NOMO-1 treated with dmso at 0.1 percent for 144 hours (cell line): ENCODE results near the gene SCGB1A1.

ENCODE experiments used
- DNase-seq: peaks from one replicate; lab custom pipeline; 2025; ENCODE audit not compliant: unreplicated experiment; lab: John Stamatoyannopoulos, UW

The SCGB1A1 gene

DNA sequence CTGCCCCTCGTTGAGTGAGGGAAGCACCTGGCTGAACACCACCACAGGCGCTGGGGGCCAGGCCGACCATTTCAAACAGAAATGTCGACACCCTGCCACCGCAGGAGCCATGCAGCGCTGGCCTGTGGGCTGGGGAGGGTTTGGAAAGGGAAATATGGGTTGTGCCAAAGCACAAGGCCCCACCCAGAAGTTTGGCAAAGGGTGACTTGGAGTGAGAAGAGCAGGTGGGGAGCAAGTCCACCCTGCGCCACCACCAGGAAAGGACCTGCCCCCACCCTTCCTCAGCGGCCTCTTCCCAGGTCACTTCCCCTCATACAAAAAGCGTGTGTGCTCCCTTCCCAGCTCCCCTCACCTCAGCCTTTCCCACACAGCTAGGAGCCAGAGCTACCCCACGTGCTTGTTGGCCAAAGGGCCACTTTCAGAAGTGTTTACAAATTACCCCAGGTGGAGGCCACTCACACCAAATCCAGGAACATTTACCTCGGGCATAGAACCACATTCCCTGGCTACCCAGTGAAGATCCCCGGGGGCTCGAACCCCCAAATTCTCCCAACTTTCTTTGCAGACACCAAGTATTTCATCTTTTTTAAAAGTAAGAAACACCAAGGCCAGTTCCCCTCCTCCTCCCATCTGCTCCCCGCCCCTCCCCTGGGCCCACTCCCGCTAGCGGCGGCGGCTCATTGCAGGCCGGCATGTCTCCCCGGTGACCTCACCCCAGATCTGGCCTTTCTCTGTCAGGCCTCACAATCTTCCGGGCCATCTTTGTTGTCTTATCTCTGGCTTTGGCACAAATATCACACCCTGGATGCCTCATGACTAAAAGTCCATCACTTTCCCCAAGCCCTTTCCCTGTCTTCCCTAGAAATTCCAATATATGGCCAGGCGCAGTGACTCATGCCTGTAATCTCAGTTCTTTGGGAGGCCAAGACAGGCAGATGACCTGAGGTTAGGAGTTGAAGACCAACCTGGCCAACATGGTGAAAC, 20.5 kb upstream of the SCGB1A1 start:
- DNase-seq, result peak; percentile 47

DNA sequence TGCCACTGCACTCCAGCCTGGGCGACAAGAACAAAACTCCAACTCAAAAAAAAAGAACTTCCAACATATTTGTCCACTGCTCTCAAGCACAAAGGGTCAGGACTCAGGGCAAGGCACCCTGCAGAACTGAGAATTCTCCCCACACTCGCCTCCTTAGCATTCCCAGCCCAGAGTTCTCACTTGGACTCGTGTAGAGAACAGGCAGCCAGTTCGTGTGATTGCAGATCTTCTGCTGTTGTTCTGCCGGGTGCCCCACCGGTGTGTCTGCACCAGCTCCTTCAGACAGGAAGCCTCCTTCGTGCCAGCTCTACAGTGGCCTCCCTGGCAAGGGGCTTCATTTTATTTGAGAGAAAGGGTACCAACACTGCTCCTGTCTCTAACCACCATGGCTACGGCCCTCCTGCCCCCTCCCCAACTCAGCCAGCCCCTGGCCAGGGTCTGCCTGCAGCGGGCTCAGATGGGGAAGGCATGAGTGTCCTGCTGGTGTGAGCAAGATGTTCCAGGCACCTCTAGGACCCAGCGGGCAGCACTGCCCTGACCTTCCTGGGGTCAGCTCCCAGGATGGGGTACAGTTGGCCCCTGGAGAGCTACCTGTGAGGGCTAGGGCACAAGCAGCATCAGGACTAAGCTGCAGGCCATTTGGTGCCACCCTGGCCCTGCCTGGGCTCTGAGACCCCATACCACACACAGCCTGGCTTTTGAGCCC, 19.5 kb upstream of the SCGB1A1 start:
- DNase-seq, result no peak

DNA sequence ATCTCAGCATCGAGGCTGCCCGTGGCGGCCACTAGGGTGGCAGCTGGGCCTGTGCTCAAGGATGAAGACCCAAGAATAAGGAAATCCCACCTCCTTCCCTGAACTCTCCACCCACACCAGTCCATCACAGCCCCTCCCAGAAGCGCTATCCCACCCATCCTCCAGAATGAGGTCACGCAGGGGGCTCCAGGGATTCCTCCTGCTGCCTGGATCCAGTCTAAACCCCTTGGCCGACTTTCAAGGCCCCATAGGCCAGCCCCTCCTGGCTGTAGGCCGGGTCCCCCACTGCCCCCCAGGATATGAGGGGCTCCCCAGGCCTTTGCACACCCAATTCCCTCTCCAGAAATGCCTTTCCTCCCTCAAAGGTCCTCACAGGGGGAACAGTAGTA, 19.0 kb upstream of the SCGB1A1 start:
- DNase-seq, result no peak

DNA sequence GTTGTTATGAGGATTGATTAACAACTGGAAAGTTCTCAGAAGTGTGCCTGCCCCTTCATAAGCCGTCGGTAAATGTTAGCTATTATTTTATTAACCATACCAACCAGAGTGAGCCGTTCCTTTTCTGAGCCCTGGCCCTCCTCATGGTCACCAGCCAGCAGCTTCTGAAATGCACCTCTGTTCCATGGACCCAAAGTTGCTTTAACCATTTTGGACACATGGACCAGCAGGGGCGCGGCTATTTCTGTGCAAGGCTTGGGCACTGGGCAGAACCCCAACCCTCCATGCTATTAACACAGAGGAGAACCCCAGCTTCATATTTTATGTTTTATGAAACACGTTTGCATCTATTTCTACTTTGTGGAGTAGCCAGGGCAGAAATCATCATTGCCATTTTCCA, 18.6 kb upstream of the SCGB1A1 start:
- DNase-seq, result no peak

DNA sequence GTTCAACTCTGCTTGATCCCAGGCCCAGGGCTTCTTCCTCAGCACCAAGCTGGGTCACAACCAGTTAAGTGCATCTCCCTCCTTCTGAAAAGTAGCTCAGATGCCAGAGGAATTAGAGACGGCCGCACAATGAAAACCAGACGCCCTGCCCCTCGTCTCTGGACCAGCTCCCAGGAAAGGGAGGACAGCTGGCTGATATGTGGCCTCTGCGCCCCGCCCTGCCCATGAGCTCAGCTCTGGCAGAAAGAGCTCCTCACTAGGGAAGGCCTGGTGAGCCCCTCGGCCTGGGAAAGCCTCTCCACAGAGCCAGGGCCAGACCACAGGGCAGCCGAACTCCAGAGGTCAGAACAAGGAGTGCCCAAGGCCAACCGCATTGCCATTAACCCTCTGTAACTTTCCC, 18.1 kb upstream of the SCGB1A1 start:
- DNase-seq, result no peak

DNA sequence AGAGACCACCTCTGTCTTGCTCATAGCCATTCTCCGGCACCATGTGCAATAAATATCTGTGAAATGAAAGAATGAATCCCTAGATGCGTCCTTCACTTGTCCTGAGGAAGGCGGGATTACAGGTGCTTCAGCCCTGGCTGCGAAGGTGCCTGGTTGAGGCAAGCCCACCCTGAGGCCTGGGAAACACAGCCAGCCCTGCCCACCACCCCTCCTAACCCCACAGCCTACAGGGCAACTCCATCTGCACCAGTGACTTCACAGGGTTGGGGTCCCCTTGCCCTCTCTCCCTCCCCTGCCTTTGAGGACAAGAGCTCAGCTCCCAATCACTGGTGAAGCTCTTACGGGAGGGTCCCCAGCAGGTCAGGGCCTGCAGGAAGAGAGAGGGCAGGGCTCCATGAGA, 17.5 kb upstream of the SCGB1A1 start:
- no peak for DNase-seq

DNA sequence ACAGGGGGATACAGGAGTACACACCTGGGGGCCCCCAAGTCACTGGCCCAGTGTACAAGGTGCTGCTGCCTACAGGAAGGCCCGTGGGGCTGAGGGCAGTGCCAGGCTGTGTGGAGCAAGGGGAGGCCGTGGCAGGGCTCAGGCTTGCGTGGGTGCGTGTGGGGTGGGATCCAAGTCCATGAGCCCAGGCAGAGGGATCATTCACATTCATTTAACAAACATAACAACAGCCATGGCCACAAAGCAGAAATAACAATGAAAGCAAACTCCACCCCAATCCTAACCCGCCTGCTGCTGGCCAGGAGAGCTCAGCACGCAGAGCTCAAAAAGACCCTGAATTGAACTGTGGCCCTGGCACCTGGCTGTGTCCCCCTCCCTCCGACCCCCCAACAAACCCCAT, 17.0 kb upstream of the SCGB1A1 start:
- no peak for DNase-seq

DNA sequence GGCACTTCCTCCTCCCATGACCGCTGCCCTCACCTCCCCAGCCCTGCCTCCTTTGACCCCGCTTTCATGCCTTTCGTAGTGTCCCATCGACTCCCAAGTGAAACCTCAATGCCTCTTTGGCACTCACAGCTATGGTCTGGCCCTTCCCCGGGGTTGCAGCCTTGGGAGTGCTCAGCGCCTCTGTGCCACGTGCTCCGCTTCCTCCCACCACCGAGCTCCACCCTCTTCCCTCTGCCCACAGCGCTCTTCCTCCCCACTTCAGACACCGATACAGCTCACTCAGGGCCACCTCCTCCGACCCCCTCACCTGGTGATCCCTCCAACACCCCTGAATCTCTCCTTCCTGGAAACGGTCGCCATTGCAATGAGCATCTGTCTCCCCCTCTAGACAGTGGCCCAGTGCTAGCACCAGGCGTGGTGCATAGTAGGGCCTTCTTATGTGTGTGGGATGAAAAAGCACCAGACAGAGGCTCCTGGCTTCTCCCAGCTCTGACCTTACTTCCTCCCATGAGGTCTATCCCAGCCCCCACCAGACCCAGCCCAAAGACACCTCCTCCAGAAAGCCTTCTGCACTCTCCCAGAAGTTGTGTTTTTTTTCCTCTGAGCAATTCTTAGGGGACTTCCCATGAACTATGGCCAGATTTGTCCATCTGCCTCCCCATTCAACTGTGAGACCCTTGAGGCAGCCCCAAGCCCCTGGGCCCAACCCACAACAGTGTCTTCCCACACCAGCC, 16.4 kb upstream of the SCGB1A1 start:
- peak; percentile 62 for DNase-seq

DNA sequence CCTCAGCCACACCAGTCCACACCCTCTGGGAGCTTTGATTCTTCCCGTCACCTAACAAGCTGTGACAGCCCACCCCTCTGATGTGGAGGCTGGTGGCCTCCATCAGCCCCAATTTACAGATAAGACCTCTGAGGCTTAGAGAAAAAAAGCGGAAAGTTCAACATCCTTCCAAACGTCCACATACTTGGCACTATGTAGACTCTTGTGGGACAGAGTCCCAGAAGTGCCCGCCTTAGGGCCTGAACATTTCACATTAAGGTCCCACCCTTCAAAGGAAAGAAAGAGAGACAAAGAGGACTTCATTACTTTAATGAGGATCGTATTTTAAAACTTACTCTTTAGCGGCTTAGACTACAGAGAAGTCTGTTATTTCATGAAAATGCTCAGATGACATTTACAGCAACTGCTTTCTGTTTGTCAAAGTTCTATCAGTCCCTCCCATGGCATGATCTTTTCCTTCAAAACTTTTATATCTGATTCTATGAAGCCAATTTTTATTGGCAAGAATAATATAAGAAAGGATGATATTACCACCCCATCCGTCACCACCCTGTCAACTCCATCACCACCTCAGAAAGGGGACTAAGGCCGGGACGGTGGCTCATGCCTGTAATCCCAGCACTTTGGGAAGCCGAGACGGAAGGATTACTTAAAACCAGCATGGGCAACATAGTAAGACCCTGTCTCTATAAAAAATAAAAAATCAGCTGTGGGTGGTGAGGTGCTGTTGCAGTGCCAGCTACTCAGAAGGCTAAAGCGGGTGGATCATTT, 15.7 kb upstream of the SCGB1A1 start:
- DNase-seq, result no peak

DNA sequence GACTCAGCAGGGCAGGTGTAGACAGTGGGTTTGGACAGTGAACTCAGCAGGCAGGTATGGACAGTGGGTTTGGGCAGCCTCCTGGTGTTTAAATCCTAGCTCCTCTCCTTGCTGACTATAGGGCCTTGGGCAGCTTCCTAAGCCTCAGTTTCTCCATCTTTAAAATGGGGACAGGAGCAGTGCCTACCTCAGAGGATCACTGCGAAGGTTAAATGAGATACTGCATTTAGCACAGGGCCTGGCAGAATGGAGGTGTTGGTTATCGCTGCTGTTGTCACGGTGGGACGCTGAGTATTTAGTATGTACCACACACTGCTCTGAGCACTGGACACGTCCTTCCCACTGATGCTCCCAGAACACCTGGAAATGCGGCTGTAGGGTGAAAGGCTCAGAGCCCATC, 14.4 kb upstream of the SCGB1A1 start:
- DNase-seq, result no peak

DNA sequence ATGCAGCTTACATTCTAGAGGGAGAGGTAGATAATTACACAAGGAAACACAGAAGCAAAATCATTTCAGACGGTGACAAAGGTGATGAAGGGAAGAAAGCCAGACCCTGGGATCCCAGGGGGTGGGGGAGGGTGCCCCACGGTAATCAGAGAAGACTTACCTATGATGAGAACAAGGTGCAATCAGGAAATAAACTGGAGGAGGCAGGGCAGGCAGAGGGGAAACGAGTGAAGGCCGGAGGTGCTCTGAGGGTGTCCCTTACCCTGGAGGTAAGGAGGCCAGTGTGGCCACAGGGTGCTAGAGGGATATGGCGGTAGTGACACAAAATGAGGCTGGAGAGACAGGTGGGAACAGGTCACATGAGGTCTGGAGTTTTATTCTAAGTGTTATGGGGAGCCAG, 13.9 kb upstream of the SCGB1A1 start:
- DNase-seq, result no peak

DNA sequence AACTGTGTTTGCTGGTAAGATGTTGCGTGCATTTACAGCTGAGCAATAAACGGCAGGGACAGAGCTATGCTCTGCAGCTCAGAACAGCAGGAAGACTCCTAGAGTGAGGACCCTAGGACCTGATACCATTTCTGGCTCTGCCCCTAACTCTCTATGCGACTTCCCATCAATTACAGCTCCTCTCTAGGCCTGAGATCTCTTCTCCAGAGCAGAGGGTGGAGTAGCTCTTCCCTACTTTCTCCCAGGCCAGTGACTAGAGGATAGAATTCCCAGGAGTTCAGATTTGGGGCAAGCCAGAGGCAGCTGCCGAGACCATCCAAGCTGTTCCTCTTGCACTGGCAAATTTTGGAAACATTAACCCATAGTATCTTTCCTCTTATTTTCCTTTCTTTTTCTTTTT, 12.8 kb upstream of the SCGB1A1 start:
- DNase-seq, result no peak

DNA sequence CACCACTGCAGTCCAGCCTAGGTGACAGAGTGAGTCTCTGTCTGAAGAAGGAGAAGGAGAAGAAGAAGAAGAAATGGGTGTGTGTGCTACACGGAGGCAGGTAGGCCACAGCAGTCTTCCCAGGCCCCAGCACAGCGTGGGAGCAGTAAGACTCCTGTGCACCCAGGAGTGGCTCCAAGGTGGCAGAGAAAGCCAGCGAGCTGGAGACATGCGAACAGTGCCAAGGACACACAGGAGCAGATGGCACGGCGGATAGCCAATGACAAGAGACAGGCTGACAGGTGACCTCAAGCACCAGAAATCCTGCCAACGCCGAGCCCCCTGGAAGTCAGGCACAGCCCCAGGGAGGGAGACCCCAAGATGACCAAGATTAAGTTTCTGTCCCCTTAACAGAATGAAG, 9.0 kb upstream of the SCGB1A1 start:
- no peak for DNase-seq

DNA sequence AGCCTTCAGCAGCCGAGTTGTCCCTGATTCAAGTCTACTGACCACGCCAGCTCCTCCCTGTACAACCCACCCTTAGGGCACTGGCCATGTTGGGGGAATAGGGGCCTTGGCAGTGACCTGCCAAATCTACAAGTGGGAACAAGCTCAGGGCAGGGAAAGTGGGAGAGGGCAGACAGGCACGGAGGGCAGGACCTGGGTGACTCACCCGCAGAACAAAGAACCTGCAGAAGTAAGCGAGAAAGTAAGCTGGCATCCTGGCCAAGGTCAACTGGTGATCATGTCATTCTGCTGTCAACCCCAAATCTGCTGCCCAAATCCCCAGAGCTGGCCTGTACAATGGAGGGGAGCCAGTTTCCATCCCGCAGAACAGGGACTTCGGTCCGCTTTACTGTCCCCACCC, 7.9 kb upstream of the SCGB1A1 start:
- no peak for DNase-seq

DNA sequence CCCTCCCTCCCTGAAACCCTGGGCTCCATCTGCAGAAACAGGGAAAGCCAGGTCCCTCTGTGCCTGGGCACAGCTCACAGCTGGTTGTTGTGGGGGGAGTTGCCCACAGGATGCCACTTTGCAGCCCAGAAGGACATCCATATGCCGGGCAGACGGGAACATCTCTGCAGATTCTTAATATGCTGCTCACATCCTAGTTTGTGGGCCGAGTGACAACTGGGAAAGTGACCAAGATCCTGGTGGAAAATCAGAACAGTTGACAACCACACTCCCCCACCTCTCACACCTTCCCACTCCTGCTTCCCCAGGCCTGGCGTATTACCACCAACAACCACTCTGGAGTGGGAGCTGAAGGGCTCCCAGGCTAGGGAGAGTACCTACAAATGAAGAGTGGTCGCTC, 7.3 kb upstream of the SCGB1A1 start:
- no peak for DNase-seq

DNA sequence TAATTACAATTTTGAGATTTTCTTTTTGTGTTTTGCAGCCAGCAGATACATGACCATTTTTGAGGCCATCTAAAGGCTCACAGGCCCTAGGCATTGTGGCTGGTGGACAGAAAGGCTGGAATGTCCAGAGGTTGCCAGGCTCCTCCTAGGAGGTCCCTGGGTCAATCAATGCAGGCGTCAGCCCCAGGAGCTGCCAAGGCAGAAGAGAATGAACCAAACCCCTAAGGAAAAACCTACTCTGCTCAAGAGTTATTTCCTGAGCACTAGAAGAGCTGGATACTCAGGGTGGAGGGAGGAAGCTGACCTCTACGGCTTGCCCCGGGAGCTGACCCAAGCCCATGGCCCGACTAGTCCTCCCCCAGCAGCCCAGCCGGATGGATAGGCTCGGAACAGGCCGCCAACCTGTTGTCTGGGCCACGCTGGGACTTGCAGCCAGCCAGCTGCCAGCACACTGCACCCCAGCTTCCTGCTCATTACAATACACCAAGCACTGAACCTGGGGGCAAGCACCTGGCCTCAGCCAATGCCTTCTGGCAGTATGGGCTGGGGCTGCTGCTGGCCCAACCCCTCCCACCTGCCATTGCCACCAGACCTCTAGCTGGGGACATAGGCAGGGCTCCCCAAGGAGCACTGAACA, 5.7 kb upstream of the SCGB1A1 start:
- no peak for DNase-seq

DNA sequence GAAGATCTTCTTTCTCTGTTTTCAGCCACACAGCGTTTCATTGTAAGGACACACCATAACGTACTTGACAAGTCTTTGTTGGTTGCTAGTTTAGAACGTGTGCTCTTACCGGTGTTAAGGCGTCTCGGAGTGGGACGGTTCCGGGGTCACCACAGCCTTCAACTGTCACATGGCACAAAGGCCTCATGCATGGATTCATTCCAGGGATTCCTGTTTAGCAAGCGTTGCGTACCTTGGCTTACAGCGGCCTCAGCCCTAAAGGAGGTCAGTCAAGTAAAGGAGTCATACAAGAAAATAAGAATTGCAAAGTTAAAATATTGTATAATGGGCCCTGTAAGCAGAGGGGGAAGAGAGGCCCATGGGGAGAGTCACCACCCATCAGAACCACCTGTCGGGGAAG, 2.2 kb upstream of the SCGB1A1 start:
- DNase-seq, result no peak

DNA sequence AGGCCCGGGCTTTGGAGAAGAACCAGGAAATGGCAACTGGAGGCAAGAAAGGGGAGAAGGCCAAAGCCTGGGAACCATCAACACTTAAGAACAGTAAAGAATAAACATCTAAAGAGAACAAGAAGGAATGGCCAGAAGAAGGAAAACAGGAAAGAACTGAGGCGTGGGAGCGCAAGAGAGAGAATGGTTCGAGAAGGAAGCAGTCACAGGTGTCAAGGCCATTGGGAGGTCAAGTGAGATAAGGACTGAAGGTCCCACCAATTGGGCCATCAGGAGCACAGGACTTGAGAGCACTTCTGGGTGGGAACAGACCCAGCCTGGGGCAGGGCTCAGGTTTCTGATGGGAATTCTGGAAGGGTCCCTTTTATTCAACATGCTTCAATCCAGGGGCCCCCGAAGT, 697 bp upstream of the SCGB1A1 start:
- DNase-seq, result no peak

DNA sequence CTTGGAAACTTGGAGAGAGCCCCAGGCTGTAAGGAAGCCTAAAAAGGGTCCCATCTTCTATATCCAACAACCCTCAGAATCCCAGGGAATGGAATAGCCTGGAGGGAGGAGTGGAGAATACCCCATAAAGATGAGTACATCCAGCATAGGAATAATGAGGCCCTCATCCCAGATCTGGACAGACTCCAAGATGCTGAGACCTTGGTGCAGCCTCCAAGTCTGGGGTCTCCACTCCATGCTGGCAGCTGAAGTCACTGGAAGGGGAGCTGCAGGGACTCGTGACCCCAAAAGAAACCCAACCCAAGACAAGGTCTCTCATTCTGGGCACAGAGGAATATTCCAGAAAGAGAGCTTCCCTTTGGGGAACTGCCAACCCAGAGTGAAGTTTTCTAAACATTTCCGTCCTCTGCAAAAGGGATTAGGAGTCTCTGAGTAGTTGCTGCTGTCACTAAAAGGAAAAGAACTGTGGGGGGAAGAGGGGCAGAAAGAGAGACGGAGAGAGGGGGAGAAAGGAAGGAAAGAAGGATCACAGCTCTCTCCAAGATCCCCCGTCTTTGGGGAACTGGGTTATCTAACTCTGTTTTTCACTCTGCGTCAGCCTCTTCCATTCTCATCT, 589 bp downstream of the SCGB1A1 start:
- DNase-seq, result no peak

DNA sequence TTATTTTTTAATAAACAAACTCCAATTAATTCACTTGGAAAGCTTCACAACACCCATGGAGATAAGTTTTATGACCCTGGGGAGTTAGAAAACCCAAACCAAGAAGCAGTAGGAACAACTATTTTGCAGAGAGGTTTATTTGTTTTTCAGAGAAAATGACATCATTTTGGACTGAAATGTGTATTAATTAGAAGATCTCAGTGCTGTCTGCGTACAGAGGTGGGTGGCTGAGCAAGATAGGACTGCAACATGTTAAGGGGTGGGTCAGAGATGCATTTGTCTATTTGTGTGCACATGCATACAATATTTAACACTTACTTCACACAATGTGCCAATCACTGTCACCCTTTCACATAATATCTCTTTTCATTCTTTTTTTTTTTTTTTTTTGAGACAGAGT, 1.1 kb downstream of the SCGB1A1 start:
- no peak for DNase-seq
